Sigmoid colon (tissue), 4 donors: ENCODE results near the gene GPR183.

Source experiments
- EP300 ChIP-seq, 4 donors: sonication (generic); formaldehyde crosslinking; IDR thresholded peaks; one replicate each; pipeline ENCODE4 v1.6.1; 2017; ENCODE audit warnings: antibody characterized with exemption in 4 of 4
- POLR2AphosphoS5 ChIP-seq, 4 donors: sonication (generic); formaldehyde crosslinking; IDR thresholded peaks; one replicate each; pipeline ENCODE4 v1.6.1; 2017; ENCODE audit warnings: antibody characterized with exemption in 4 of 4
- TF ChIP-seq, protein P1 (sequence below), 4 experiments: fragments of 450-650 bp in 3 of 4; fragments of 200-600 bp in 1 of 4; IDR thresholded peaks; one replicate each; pipeline ENCODE4 v1.5.1; 2016 to 2019; ENCODE audit warnings: antibody characterized with exemption in 4 of 4, mild to moderate bottlenecking in 3 of 4, moderate library complexity in 2 of 4

DNA sequence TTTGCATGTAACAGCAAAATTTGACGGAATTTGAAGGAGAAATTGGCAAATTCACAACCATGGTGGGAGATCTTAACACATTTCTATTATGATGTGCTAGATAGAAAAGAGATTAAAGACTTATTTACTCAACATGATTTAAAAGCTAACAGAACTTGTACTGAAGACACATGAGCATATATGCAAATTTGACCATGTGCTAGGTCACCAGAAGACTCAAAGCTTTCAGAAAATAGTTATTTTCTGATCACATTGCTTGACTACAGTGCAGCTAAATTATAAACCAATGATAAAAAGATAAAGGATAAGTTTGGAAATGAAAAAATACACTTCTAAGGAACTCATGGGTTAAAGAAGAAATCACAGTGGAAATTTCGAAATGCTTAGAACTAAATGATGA, 9.1 kb downstream of the GPR183 start:
- TF ChIP-seq, protein P1, sequence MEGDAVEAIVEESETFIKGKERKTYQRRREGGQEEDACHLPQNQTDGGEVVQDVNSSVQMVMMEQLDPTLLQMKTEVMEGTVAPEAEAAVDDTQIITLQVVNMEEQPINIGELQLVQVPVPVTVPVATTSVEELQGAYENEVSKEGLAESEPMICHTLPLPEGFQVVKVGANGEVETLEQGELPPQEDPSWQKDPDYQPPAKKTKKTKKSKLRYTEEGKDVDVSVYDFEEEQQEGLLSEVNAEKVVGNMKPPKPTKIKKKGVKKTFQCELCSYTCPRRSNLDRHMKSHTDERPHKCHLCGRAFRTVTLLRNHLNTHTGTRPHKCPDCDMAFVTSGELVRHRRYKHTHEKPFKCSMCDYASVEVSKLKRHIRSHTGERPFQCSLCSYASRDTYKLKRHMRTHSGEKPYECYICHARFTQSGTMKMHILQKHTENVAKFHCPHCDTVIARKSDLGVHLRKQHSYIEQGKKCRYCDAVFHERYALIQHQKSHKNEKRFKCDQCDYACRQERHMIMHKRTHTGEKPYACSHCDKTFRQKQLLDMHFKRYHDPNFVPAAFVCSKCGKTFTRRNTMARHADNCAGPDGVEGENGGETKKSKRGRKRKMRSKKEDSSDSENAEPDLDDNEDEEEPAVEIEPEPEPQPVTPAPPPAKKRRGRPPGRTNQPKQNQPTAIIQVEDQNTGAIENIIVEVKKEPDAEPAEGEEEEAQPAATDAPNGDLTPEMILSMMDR (IDR thresholded peaks at IDR 0.05), result no peak
- no peak for TF ChIP-seq POLR2AphosphoS5 (IDR thresholded peaks at IDR 0.05)
- no peak for TF ChIP-seq EP300 (IDR thresholded peaks at IDR 0.05)
